Measurements from ENCODE around the gene MOXD1.

The MOXD1 gene

DNA sequence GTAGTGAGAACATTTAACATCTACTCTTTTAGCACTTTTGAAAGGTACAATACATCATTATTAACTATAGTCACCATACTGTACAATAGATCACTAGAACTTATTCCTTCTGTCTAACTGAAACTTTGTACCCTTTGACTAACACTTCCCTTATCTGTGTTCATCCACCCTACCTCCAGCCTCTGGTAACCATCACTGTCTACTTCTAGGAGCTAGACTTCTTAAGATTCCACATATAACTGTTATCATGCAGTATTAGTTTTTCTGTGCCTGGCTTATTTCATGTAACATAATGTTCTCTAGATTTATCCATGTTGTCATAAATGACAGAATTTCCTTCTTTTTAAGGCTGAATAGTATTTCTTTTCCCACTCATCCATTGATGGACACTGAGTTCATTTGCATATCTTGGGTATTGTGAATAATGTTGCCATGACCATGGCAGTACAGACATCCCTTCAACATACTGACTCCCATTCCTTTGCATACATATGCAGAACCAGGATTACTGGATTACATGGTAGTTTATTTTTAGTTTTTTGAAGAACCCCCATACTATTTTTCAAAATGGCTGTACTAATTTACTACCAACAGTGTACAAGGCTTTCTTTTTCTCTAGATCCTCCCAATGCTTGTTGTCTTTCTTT, 135.7 kb downstream of the MOXD1 start:
- no peak for DNase-seq (ENCODE audit: low read depth, low spot score)
- in situ Hi-C loops (cut with HindIII; ENCODE audit: low sequenced_read_pairs): no loop called here
- TF ChIP-seq CTCF (IDR thresholded peaks at IDR 0.05; ENCODE audit: low read depth, low read length): no peak
- no peak overlapping the region for H3K4me3 ChIP-seq (ENCODE audit: low read depth, low read length)

- in situ Hi-C loops (cut with HindIII; ENCODE audit: low sequenced_read_pairs): no loop called here
- no peak for DNase-seq (ENCODE audit: low read depth, low spot score)
- TF ChIP-seq CTCF (IDR thresholded peaks at IDR 0.05; ENCODE audit: low read depth, low read length): no peak
- no peak overlapping the region for H3K4me3 ChIP-seq (ENCODE audit: low read depth, low read length)
These were observed 137.2 kb downstream of the MOXD1 start for GRCh38 chr6:132264021-132264500.

GRCh38 chr6:132261354-132261753, 139.9 kb downstream of the MOXD1 start:
- in situ Hi-C loops (cut with HindIII; ENCODE audit: low sequenced_read_pairs): no loop called here
- no peak for DNase-seq (ENCODE audit: low read depth, low spot score)
- no peak overlapping the region for H3K4me3 ChIP-seq (ENCODE audit: low read depth, low read length)
- no peak for TF ChIP-seq CTCF (IDR thresholded peaks at IDR 0.05; ENCODE audit: low read depth, low read length)

DNA sequence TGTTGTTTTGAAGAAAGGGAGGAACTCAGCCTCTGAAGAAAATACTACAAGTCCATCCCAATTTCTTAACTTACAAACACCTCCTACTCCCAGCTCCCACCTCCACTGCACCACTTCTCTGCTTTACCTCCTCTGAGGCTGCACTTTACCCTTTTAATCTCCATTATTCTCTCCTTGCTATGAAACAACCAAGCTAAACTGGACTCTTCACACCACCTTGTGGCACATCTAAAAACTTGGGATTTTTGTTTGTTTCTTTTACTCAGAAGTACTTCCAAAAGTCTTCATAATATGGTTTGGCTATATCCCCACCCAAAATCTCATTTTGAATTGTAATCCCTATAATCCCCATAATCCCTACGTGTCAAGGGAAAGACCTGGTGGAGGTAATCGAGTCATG, 142.2 kb downstream of the MOXD1 start:
- peak; percentile 52 for DNase-seq (ENCODE audit: low read depth, low spot score)
- in situ Hi-C loops (cut with HindIII; ENCODE audit: low sequenced_read_pairs): no loop called here
- no peak overlapping the region for H3K4me3 ChIP-seq (ENCODE audit: low read depth, low read length)
- peak; percentile 41 for TF ChIP-seq CTCF (IDR thresholded peaks at IDR 0.05; ENCODE audit: low read depth, low read length)

GRCh38 chr6:132257561-132257960, 143.7 kb downstream of the MOXD1 start:
- TF ChIP-seq CTCF (IDR thresholded peaks at IDR 0.05; ENCODE audit: low read depth, low read length): no peak
- in situ Hi-C loops (cut with HindIII; ENCODE audit: low sequenced_read_pairs): no loop called here
- H3K4me3 ChIP-seq (ENCODE audit: low read depth, low read length): no peak overlapping the region
- DNase-seq (ENCODE audit: low read depth, low spot score): no peak

DNA sequence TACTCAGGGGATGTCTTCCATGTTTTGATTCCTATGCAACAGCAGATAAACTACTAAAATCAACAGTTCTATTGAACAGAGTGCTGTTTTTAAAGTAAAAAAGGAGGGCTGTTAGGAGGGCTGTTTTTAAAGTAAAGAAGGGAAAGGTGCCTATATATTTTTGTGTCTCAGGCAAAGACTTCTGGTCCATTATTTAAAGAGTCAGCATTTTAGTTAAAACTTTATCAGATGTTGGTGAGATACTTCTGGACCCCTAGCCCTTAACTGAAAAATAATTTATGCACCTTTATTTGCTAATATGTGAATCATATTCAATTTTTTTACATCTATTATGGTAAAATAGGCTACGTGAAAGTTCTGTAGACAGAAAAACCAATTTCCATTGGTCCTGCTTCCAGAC, 144.8 kb downstream of the MOXD1 start:
- no peak overlapping the region for H3K4me3 ChIP-seq (ENCODE audit: low read depth, low read length)
- no peak for TF ChIP-seq CTCF (IDR thresholded peaks at IDR 0.05; ENCODE audit: low read depth, low read length)
- in situ Hi-C loops (cut with HindIII; ENCODE audit: low sequenced_read_pairs): no loop called here
- DNase-seq (ENCODE audit: low read depth, low spot score): no peak

Measured in astrocyte of the spinal cord (primary cell).